Measurements from ENCODE around the gene RNF128.

The RNF128 gene

DNA sequence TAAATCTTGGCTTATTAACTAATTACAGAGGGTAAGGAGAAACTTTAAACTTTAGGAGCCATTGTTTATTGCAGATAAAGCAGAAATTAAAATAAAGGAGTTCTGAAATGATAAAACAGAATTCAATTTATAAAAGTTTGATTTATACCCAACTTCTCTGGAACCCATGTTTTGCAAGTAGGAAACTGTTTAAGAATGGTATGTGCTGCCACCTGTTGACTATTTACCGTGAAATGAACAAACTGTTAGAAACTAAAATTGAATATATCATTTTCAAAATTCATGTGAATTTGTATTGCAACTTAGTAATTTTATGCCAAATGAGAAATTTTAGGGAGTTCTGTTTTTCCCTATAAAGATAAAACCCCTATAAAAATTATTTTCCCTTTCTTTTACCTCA lies 65.0 kb downstream of the RNF128 start:
- TF ChIP-seq GATA3 (IDR thresholded peaks at IDR 0.05; ENCODE audit: low read depth, low read length) = no peak
- TF ChIP-seq GATA2 (IDR thresholded peaks at IDR 0.05; ENCODE audit: low read depth, low read length) = no peak

- no peak for TF ChIP-seq GATA3 (IDR thresholded peaks at IDR 0.05; ENCODE audit: low read depth, low read length)
- no peak for TF ChIP-seq GATA2 (IDR thresholded peaks at IDR 0.05; ENCODE audit: low read depth, low read length)
Measured at GRCh38 chrX:106802063-106802387, 75.5 kb downstream of the RNF128 start.

- TF ChIP-seq GATA2 (IDR thresholded peaks at IDR 0.05; ENCODE audit: low read depth, low read length) = no peak
- no peak for TF ChIP-seq GATA3 (IDR thresholded peaks at IDR 0.05; ENCODE audit: low read depth, low read length)
Measured at GRCh38 chrX:106802388-106803275, 76.1 kb downstream of the RNF128 start, which contains the start of gene TBC1D8B. TBC1D8B (plus strand) TSS chrX:106802673; CDS start chrX:106802854, 181 bp downstream.

DNA sequence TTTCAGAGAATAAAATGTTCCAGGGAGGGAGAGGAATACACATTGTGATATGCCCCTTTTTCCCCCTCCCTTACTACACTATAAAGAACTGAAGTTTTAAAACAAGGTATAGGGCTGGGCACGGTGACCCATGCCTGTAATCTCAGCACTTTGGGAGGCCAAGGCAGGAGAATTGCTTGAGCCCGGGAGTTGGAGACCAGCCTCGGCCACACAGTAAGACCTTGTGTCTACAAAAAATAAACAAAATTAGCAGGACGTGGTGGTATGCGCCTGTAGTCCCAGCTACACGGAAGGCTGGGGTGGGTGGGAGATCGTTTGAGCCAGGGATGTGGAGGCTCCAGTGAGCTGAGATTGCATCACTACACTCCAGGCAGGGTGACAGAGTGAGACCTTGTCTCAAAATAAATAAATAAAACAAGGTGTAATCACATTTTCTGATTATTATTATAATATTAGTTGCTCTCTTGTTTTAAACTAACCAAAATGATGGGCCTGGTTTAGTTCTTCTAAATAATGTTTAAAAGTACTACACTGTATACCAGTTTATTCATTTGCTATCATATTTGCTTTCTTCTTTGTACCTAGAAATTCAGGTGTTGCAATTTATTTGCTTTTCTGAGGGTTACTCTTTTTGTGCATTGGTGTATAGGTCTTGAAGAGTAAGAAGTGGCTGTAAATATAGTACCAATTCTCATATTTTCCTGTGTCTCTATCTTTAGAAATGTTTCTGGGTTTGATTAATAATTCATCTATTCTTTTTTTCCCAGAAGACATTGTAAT lies 84.8 kb downstream of the RNF128 start:
- no peak for TF ChIP-seq GATA2 (IDR thresholded peaks at IDR 0.05; ENCODE audit: low read depth, low read length)
- no peak for TF ChIP-seq GATA3 (IDR thresholded peaks at IDR 0.05; ENCODE audit: low read depth, low read length)
